Suppressor macrophage treated with lipopolysaccharide for 4 hours (primary cell): ENCODE results near the gene IPO4.

Experiments used
- DNase-seq: peaks from one replicate; pipeline ENCODE4 v3.0.0-alpha.2; 2020

Gene IPO4

DNA sequence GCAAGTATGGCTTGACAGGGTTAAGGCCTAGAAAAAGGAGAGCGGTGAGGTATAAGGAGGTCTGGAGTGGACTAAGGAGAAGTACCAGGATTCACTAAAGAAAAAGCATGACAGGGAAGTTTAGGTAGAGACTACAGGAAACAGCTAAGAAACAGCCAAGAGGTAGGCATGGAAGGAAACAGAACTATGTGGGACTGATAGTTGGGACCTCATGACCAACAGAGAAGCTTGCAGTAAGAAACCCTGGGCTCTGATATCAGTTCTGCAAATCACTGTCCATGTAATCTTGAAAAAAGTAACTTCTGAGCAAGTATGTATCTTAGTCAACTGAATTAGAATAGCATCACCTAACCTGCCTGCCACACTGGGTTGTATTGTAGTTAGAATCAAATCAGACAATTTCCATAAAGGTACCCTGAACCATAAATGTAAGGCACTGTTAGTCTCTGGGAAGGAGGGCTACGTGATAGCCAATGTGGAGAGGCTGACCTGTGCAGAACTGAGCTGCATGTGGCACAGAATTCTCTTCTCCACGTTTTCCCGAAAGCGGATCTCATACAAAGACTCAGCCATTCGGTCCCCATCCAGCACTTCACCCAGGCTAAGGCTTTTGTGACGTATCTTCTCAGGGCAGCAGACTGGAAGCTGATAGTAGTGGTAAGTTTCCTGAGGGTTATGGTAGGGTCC lies 5.7 kb upstream of the IPO4 start:
- peak; percentile 11 for DNase-seq

DNA sequence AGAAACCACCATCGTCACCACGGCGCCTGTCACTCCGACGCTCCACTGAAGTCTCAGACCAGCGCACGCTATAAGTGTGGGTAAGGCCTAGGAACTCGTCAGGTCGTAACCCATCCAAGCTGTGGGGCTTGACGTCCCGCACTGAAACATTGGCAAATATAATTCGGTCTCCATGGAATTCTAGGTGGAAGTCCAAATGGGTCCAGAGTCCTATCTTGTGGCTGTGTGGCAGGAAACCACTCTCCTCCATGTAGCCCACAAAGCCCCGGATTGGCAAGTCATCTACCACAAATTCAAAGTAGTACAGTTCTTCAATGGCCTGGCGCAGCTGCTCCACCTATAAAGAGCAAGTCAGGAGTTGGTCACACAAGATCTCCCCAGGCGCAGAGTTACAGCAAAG lies 4.3 kb upstream of the IPO4 start:
- no peak for DNase-seq

DNA sequence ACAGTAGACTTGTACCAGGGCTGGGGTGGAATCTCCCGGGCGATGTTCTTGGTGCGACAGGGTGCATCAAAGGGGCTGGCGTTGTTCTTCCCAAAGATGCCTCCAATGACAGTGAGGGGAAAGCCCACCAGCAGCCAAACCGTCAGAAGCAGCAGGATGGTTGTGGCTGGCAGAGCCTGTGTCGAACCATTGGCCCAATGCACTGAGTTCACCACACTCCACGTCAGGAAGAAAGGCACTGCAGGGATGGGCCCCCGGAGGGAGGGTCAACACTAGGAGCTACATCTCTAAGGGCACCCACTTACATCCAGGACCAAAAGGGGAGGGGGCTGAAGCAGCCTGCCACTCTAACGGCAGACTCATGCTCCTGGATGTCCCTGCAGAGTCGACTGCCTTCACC lies 1.8 kb upstream of the IPO4 start:
- DNase-seq: no peak

DNA sequence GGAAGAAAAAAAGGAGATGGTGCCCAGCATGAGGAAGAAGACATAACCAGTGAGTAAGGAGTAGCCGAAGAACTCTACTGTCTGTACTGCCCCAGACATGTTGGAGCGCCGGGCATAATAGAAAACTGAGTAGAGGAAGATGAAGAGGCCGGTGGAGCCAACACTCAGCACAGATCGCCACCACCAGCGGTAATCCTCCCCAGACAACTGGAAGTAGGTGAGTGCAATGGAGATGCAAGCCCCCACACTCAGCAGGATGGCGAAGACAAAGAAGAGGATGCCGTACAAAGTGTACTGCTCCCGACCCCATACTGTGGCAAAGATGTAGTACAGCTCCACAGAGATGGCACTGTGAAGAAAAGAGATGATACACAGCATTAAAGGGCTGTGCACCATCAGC lies 844 bp upstream of the IPO4 start:
- no peak for DNase-seq

DNA sequence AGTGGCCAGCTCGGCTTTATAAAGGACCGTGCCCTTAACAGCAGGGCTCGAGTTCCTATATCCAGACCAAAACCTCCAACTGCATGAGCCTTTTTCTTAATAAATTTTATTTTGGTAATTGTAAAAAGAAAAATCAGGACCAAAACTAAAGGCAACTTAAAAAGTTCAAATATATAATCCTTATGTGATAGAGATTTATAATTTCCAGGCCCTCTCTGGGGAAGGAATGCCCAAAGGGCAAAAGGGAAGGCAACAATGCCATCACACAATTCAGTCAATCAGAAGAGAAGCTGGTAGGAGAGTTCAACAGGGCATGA lies 401 bp upstream of the IPO4 start:
- no peak for DNase-seq

DNA sequence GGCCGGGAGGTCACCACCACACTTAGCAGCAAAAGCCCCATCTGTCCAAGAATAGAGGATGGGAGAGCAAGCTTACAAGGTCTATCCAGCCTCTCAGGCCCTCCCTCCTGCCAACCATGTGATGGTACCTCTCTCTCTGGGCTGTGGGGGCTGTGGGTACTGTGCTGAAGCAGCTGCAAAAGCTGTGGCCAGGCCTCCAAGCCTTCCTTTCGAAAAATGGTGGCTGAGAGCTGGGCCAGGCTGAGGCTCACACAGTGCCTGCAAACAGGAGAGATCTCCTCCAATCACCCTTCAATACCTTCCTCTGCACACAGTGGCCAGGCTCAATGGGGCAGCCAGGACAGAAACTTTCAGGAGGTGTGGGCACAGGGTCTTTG lies 1.1 kb downstream of the IPO4 start:
- DNase-seq: no peak

DNA sequence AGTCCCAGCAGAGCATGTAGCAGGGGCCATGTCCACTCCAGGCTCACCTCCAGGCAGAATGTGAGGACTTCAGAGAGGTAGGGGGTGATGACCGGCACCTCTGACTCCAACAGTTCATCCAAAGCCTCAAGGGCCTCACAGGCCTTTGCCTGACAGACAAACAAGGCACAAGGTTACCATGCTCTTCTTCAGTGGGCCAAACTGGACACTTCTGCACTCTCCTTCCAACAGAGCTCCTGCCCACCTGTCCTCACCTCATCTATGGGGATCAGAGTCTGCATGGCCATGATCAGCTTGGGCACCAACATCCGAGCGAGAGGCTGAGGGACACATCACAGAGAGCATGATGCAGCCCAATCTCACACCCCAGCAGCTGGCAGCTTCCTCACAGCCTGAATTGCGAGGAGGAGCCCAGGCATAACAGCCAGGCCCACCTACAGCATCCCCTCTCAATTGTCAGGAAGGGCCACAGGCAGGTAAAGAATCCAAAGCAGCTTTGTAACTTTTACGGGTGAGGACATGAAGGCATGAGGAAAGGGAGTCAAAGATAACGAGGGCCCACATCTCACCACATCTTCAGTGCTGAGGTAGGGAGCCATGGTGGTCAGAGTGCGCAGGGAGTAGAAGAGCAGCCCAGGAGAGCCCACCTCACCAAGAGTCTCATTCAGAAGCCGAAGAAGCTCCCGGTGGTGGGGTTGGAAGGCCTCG lies 1.6 kb downstream of the IPO4 start:
- no peak for DNase-seq

DNA sequence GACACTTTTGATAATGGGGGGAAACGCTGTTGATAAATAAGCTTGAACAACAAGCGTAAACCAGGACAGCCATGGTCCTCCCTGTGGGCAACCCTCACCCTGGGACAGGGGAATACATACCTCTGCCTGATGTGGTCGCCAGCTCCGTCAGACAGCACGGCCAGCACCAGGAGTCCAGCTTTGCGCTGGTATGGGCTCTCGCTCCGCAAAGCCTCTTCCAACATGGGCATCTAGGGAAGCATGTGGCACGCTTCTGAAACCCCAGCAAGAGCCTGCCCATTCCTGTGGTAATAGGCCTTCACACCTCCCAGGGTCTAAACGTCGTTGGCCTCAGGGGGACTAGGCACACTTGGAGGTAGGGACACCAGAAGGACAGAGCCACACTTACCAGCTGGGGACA lies 2.9 kb downstream of the IPO4 start:
- no peak for DNase-seq

DNA sequence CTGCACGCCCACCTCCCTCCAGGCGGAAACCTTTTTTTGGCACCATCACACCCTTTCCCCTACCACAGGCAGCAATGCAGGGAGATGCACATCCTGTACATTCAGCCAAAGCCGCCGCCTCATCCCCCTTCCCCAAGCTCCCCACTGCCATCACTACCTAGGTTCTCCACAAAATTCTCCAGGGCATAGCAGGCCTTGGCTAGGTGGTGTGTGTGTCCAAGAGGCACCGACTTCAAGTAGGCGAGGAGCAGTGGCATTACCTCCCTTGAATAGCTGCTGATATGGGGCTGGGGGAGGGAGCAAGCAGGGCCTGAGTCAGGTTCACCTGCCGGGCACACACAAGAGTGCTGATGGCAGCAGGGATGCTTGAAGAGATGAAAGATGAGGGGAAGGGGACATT lies 3.6 kb downstream of the IPO4 start:
- DNase-seq: no peak

DNA sequence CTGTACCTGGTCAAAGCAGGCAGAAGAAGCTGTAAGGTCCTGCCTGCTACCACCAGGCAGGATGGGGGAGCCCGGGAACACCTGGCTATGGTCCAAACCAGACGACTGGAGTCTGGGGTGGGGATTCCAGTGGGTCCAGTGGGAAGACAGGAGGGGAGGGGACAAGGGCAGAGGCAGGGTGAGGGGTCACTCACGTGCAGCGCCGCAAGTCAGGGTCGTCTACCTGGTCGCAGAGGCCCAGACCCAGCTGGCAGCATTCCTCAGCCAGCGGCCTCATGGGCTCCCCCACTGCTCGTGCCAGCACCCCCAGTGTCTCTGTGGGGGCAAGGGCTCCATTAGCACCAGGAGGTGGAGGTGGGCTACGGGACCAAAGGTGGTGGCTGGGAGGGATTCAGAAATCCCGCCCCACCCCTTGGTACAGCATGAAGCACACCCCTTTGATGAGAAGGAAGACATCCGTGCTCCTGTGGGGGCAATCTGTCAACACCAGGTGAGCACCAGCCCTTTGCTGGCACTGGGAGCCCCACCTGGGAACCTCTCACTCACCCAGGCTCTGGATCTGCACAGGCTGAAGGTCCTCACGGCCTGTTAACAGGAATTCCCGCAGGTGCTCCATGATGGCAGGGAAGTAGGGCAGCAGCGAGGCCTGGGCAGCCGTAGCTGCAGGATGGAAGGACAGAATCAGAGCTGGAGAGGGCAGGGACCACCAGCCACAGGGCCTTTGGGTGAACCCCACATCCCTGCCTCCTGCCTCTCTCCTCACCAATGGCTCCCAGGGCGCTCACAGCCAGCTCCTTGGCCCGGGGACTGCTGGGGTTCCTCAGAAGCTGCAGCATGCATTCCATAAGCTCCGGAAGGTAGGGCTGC lies 4.3 kb downstream of the IPO4 start:
- no peak for DNase-seq

DNA sequence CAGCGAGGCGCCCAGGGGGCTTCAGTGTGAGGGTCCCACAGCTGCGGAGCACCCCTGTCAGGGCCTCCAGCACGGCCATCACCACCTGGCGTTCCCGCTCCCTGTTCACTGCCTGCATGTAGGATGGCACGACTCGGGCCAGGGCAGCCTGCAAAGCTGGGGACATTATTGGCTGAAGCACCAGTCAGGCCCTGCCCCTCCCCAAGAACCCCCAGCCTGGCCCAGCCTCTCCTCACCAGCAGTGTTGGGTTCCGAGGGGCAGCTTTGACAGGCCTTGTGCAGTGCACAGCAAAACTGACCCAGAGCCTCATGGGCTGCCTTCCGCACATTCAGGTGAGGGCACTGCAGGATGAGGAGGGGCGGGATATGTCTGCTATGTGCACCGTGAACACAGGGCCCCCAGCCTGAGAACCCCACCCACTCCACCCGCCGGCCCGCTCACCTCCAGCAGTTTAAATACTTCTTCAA lies 5.6 kb downstream of the IPO4 start:
- no peak for DNase-seq

DNA sequence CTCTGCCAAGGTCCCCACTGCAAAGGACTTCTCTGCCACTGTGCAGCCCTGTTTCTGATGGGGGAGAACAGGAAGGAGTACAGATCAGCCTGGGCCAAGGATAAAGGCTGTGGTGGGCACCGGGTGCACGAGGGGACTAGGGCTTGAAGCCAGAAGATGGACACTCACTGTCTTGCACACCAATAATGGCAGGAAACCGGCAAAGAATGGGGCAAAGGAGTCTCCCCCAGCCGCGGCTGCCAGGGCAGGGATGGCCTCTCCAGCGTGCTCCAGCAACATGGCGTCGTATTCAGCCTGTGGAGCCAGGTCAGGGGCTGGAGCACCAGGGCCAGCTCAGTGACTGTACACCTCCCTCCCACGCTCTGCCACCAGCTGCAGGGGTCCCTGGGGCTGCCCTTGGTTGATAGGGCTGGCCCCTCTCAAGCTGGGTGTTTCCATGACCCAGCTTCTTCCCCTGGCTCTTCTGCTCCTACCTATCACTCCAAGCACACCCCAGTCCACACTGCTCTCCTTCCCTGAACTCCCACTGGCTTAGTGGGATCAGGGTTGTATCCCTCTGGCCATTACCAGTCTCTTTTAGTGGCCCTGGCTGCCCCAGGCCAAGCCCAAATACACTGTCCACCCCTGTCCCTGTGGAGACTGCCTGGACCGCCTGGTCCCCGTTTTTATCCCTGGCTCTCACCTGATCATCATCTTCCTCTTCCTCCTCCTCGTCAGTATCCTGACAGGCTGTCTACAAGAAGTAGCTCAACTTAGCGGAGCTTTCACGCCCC lies 6.3 kb downstream of the IPO4 start:
- DNase-seq: no peak

DNA sequence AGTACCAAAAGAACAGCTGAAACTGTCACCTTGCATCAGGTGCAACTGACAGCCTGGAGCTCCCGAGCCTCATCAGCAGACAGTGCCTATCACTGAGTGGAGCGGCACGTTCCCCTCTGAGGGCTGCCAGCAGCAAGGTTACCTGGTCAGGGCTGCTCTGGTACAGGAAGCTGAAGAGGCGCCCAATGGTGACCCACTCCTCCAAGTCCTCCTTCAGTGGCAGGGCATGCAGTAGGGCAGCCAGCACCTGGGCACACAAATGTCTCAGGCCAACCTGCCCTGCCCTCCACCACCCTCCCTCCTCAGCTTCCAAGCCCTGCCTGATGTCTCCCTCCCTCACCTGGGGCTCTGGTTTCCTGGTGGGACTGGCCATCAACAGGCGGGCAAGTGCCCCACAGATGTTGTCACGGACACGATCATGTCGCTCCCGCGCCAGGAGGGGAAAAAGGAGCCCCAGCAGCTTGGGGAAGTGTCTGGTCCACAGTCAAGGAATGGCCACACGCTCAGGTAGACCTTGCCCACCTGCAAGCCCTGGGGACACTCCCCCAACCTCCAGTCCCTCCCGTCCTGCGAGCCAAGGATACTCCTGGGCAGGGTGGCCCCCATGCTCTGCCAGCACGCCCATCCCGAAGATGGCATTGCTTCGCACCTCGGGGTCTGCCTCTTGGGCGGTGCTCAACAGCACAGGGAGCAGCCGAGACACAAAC lies 7.1 kb downstream of the IPO4 start:
- DNase-seq: no peak

DNA sequence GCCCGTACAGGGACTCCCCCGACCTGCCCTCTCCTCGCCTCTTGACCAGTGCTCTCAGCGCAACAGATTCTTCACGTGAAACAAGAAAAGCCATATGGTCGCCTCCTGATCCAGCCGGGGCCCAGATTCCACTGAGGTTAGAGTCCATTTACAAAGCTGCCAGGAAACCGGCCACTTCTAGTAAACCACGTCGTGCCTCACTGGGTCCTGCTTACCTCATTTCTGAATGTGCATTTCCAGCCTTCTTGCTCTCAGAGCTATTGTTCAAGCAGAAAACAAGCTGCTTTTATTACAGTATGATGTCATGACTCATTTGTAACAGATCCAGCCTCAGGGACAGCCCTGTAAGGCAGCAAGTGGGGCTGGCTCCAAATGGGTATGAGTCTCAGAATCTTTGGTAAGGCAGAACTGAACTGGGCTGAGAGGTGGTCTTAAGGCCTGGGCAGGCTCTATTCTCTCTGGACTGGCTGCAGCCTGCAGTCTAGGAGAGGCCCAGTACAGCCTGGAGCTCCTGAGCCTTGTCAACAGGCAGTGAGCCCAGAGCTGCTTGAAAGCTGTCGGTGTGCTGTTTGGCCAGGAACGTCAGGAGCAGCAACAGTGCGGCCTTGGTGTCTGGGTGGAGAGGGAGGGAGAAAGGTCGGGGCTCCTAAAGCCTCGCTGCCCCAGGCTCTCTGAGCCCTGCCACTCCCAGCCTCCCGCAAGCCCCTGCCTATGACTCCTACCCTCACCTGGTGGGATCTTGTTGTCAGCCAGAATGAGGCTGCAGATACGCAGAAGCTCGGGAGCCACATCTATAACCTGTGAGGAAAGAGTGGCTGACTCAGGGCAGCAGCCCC lies 8.4 kb downstream of the IPO4 start:
- no peak for DNase-seq

DNA sequence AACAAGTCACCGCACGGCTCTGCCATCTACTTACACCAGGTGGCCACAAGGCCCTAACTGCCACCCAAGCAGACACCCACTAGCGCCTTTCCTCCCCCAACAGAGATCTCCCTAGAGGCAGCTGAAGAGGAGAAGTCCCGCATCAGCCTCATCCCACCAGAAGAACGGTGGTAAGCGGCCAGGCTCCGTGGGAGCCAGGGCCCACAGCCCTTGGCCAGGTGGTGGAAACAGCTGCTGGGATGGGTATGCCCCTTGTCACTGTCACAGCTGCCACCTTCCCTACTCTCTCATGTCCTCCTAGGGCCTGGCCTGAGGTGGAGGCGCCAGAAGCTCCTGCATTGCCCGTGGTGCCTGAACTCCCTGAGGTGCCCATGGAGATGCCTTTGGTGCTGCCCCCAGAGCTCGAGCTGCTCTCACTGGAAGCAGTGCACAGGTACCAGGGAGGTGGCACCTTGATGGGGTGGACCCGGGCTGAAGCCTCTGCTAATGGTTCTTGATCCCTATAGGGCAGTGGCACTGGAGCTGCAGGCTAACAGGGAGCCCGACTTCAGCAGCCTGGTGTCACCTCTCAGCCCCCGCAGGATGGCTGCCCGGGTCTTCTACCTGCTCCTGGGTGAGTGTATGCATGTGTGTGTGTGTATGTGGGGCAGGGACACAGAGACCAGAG lies 9.2 kb downstream of the IPO4 start:
- DNase-seq: no peak

DNA sequence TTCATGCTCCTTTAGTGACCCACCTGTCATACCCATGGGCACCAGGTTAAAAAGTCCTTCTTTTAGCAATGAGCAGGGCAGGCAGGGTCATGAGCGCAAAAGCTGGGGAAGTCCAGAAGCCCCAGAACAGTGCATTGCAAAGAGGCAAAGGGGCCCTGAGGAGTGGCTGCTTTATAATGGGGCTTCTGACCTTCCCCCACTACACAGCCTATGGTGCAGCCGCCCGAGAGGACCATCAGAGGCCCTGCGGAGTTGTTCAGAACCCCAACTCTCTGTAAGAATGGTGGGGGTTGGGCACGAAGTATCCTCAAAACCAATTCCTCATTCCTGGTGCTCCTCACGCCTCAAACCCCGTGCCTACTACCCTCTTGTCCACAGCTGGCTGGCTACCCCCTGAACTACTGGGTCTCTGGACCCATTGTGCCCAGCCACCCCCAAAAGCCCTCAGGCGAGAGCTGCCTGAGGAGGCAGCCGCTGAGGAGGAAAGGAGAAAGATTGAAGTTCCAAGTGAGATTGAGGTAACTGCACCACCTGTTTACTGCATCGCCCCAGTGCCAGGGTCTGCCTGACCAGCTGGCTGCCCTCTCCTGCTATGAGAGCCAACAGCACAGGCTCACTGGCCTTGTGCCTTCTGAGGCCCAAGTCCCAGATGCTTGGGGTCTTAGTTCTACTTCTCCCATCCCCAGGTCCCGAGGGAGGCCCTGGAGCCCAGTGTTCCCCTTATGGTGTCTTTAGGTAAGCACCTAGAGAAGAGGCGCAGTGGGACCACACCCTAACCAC lies 10.0 kb downstream of the IPO4 start:
- no peak for DNase-seq

DNA sequence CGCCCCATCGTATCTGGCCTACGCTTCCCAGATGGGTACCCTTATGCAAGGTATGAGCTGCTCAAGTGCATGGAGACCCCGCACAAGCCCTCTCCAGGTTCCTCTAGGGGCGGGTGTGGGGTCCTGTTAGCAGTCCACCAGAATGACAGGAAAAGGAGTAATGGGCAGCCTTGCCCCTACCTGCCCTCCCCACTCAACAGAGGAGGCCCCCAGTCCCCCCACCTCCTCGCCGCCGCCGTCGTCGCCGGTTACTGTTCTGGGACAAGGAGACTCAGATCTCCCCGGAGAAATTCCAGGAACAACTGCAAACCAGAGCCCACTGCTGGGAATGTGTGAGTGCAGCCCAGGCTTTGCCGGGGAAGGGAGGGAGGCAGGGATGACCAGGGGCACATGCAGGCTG lies 10.7 kb downstream of the IPO4 start:
- no peak for DNase-seq

DNA sequence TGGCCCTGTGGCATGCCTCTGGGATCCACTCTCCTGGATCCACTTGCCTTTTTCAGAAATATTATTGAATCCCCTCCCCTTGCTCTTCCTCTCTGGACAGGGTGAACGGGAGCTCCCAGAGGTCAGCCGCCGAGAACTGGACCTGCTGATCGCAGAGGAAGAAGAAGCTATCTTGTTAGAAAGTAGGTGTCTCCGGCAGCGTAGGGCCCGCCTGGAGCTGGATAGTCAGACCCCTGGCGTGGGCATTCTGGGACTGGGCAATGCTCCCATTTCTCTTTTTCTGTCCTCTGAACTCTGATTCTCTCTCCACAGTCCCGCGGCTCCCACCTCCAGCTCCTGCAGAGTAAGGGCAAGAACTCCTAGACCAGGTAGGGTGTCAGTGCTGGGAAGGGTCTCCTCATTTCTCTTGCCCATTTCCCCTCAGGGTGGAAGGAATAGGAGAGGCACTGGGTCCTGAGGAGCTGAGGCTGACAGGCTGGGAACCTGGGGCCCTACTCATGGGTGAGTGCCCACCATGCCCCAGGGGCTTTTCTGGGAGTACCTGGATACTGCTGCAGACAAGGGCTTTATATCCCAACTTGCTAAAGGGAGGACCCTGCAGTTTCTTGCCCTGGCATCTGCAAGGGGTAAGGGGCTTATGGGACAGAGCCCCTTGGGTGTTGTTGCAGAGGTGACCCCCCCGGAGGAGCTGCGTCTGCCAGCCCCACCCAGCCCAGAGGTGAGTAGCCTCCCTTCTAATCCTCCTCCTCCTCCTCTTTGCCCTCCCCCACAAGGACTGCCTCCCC lies 11.4 kb downstream of the IPO4 start:
- DNase-seq: no peak

DNA sequence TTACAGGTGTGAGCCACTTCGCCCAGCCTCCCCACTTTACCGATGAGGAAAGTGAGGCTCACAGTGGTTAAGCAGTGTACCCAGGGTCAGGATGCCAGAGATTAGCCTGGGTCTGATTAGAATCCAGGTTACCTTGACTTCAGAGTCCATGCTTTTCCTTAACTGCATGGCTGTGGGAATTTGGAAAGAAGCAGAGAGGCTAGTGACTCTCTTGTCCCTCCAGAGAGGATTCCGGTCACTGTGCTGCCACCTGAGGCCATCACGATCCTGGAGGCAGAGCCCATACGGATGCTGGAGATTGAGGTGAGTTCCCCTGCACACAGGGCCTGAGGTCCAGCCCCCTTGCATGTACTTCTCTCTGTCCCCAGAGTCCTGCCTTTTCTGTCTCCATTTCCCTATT lies 12.0 kb downstream of the IPO4 start:
- no peak for DNase-seq
